NCI-H1092 treated with DMSO at 0.1 percent for 48 hours (cell line): ENCODE measurements around the gene ADAM12.
"Not testable (repeated sequence)": the region's sequence is repeated elsewhere in the genome, so short reads cannot be mapped to it uniquely, and the experiment has no call there.

ENCODE experiments used
- DNase-seq: peaks from one replicate; lab custom pipeline; 2025; lab: John Stamatoyannopoulos, UW

Gene ADAM12

DNA sequence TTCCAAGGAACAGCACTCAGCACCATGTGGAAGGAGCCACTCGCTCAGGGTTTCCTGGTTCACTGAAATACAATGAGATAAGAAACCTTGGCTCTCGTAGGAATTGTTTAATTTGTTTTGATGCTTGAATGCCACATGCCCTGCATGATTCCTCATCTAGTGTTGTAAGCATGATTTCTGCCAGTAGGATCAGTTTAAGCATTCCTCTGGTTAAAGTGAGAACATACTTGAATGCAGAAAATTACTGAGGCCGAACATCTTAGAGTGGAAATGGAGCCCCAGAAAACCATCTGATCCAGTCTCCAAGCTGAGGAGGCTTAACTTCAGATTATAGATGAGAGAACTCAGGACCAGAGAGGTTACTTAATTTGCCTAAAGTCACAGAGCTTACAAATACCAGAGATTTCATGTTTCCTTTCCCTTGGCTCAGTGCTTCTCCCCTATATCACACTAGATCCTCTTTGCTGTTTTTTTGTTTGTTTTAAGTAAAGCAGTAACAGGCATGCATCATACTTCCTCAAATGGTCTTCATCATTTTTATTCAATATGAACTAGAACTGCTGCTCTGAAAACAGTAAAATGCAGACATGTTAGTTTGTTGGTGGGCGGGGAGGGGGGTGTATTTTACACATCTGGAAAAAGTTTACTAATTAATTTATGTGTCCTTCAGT lies 125.1 kb downstream of the ADAM12 start:
- DNase-seq, result no peak

DNA sequence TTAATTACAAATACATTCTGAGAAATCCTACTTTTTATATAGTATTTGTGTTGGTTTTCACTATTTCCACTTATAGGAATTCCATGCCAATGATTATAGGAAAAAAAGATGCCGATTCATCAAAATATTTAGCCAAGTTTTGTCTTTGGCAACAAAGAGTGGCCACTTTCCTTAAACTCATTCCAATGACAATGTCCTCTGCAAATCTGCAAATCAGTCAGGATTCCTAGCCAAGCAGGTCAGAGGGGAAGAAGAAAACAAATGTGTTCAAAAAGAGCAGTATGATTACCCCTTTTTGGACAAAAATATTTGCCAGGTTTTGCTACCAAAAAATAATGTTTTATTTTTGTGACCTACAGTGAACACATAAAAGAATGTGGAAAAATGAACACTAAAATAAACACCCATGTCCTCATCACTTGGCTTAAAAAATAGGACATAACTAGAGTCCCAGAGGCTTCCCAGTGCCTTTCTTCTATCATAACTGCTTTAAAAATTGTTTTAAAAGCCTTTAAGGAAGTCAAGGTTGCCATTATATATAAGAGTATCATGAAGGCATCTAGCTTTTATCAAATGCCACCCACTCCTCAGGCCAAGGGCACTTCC lies 125.9 kb downstream of the ADAM12 start:
- DNase-seq, result no peak

DNA sequence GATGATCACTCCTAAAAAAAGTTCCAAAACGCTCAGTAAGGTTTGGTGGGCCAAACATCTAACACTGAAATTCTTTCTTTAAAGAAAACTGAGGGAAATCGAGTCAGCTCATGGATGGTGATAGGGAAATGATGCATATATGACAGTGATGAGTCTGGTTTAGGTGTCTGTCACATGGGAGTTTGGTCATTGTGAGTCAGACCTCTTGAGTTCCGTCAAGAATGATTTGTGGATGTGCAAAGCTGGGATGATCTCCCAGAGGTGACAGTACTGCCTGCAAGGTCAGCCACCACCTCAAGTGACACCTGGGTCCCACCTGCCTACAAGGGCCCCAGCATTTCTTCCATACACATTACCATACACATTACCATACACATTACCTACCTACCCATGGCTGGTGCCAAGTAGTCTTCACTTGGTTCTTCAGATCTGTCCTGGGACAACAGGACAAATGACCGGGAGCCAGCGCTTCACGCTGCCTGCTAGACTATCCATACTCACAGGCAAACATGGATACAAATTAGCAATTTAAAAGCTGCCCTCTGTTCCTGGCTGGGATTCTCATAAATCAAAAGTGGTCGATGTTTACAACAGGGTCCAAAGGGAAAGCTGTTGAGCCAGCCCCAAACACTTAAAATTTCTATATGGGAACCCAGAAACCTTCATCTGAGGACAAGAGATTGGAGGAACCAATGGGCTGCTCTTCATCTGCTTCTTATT lies 128.4 kb downstream of the ADAM12 start:
- DNase-seq, result no peak

DNA sequence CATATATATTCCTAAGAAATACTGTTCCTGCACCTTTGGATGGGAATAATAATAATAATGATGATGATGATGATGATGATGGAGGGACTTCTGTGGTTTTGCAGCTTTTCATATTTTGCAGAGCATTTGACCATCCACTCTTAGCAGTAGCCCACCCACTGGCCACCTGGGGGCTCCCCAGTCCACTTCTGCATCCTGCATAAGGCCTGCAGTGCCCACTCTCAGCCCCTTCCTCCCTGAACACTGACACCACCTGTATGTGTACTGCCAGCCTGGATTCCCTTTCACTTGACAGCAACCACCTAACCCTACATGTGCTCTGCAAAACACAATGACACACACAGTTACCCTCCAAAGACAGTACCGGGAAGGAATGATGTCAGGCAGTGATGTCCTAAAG lies 131.4 kb downstream of the ADAM12 start:
- no peak for DNase-seq

DNA sequence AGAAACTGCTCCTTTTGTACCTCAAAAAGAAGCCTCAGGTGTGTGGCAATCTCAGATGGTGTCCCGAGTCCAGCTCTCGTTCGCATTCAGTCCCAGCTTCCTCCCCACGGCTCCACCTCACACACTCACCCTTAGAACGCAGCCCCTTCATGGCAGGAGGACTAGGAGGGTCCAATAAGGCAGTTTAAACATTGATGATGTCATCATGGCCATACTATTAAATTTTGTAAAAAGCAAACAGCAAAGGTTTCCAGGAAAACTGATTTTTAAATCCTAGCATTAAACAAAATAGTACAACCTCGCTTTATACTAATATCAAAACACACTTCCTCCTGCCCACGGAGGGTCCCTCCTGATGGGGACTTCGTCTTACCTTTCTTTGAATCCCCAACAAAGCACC lies 133.0 kb downstream of the ADAM12 start:
- DNase-seq, result no peak

DNA sequence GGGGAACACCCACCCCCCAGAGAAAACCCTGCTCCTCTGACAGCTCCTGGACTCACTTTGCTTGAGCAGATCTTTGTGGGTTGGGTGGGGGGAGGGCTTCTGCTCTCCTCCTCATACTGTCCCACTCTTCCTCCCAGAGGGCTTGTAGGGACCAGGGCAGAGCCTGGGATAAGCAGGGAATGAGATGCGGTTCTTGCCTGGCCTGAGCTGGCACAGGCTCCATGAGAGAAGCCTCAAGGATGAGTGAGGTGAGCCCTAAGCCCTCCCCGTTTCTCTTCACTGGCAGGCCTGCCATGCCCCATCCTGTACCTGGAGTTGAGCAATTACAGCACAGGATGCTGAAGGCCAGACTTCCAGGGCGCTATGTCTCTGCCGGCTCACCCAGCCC lies 134.7 kb downstream of the ADAM12 start:
- DNase-seq, result no peak

DNA sequence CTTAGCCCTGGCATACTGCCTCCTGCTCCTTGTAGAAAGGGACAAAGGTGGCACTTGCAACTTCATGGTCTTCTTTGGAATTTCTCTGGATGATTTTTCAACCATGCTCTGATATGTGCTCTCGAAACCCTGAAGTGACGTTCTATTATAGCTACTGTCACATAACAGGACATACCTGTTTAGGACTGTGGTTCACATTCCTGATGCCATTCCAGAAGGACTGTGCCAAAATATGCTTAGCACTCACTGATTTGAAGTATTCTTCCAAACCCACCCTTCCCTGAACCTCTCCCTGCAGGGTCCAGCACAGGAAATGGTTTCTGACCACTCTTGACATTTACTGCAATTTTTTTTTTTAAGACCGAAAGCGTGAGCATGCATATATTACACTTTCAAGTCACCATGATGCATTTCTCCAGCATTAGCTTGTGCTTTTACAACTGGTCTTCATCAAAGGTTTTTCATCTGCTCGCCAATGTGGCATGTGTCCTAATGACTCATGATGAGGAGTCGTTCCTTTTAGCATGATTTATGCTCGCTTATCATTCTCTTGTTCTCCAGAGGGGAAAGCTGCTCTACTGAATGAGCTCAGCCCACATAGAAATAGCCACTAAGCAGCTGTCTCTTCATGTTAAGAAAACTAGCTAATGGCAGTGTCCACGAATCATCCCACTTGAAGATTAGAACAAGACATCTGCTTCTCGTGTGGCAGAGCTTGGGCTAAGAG lies 135.2 kb downstream of the ADAM12 start:
- DNase-seq, result no peak

DNA sequence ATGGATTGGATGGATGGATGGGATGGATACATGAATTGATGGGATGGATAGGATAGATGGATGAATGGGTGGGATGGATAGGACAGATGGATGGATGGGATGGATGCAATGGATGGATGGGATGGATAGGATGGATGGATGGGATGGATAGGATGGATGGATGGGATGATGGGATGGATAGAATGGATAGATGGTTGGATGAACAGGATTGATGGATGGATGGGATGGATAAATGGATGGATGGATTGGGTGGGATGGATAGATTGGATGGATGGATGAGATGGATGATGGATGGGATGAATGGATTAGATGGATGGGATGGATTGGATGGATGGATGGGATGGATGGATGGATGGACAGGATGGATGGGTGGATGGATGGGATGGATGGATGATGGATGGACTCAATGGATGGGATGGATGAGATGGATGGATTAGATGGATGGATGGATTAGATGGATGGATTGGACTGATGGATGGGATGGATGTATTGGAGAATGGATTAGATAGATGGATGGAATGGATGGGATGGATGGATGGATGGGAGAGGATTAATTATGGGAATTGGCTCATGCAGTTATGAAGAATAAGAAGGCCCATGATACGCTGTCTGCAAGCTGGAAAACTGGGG lies 136.4 kb downstream of the ADAM12 start:
- no peak for DNase-seq

DNA sequence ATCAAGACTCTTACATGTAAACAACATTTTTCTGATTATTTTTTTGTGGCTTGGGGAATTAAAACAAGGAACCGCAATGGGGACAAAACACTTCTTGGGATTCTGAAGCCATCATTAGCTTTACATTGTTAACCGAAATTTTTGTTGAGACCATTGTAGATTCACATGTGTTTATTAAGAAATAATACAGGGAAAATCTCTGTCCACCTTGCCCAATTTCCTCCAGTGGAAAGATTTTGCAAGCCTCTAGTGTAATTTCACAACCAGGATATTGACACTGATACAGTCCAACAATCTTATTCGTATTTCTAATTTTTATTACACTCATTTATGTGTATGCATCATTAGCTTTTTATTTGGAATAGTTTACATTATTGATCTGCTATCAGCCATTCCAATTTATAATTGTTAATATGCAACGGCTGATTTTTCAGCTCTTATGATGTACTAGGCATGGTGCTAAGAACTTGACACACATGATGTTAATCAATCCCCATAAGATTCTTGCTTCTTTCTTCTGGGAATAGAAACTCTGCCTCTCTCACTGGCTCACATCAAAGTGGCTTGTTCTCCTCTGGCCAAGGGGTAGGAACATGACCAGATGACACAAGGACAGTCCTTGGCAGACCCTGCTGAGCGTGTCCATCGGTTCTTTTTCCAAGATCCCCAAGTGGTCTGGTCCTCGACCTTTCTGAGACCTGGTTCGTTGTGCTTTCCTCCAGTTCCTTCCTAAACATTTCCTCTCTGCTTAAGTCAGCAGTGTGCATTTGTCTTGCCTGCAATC lies 137.6 kb downstream of the ADAM12 start:
- no peak for DNase-seq

DNA sequence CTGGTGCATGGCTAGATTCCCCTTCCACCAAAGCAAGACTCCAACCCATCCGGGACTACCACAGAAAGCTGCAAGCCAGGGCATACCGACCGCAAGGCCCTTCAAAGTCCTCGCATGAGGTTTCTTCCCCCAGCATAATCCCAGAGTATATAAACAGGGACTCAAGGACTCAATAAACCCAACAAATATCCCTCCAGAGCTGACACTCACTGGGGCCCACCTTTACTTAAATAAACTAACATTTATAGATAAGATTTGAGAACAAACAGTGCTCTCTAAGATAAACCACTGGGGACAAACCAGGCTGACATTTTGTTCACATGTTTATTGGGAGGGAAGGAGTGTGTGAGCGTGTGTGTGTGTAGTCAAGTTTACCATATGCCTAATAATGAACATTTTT lies 138.2 kb downstream of the ADAM12 start:
- no peak for DNase-seq

DNA sequence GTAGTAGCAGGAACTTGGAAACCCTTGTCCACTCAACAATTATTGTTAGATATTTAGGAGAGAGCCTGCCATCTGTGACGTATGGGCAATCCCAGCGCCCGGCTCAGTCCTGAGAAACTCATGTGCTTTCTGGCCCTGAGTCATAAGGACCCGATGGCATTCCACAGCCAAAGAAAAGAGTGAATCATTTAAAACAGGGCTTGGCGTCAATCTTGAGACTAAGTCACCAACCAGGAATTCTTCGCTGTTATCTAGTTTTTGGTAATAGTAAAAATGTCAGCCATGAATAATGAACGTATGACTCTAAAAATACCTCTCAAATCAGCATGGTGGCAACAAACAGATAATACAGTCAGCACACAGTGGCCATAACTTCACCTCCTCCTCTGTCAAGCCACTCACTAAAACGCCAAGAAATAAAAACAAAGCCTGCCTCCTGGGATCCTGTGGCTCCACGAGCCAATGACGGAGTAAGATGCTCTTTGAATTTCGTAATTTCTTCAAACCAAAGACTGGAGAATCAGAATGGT lies 140.8 kb downstream of the ADAM12 start:
- DNase-seq, result no peak

DNA sequence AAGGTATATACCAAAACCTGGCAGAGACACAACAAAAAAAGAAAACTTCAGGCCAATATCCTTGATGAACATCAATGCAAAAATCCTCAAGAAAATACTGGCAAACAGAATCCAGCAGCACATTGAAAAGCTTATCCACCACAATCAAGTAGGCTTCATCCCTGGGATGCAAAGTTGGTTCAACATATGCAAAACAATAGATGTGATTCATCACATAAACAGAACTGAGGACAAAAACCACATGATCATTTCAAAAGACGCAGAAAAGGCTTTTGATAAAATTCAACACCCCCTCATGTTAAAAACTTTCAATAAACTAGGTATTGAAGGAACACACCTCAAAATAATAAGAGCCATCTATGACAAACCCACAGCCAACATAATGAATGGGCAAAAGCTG lies 141.9 kb downstream of the ADAM12 start:
- not testable (repeated sequence) for DNase-seq

DNA sequence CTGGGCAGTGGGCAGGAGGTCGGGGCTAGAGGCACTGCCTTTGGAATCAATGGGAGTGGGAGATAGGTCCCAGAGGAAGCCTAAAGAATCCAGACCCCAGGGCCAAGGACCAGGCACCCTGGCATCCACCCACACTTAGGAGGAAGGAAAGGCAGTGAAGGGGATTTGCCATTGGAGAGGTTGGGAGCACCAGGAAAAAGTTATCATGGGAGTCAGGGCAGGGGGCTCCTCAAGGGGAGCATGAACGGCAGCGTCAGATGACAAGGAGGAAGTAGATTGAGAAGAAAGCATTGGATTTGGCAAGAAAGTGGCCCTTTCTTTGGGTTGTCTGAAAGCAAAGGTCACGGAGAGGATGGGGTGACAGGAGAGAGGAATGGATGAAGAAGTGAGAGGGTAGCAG lies 142.8 kb downstream of the ADAM12 start:
- no peak for DNase-seq

DNA sequence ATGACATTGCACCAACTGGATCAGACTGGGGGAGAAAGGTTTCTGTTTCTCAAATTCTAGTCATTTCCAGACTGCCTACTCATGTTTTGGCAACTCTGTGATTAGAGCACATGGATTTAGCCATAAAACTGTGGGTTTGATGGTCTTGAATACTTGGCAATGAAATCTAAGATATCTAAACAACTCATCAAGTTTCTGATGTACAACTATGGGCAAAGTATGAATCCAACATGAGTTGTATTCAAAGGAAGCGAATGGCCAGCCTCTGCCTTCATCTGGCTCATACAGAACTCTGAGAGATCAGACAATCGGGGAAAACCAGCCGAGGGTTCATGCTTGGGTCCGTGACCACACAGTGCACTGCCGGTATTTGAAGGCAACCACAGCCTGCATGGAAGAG lies 144.3 kb downstream of the ADAM12 start:
- no peak for DNase-seq

DNA sequence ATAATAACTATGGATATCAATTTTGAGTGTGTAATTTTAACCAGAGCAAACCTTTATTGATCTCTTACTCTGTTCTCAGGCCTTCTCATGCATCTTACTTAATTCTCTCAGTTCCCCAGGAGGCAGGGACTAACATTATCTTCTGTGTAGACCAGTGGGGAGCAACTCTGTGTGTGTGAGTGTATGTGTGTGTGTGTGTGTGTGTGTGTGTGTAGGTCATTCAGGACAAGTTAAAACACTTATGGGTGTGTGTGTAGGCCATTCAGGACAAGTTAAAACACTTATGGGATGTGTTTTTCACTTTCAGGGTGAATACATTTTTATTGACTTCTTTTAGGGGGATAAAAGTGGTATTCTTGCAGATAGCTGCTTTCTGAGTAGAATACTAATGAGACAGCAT lies 145.0 kb downstream of the ADAM12 start:
- no peak for DNase-seq

DNA sequence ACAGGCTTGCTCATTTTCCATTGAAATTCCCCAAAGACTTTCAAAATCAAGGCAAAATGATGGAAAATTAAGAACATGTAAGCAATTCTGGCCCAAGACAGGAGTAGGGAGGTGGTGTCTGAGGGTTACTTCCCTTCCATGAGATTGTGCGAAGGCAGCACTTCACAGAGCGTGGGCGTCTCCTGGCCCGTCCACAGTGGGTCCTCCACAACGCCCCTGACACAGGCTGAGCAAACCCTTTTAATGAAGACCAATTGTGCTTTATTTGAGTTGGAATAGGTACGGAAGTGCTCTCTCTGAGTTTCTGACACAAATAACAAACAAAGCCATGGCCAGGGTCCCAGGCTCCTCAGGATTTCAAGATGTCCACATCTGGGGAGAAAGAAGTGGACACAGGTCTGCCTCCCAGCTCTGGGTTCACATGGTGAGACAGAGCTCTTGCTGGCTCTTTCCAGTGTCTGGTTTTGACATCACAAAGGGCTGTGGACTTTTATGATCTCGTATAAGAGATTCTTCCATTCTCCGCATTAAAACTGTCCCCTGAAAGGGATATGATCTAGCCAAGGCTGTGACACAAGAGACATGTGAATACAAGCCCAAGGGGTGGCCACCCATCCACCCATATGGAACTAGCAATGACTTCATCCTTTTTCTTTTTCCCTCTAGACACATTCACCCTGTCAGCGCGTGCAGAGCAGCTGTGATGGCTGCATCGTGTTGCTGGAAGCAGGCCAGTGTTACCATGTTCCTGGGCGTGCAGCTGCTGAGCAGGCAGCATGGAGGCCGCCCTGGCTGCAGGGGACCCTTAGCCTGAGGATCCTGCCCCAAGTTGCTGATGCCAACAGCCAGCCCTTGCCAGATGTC lies 145.6 kb downstream of the ADAM12 start:
- peak; percentile 77 for DNase-seq

DNA sequence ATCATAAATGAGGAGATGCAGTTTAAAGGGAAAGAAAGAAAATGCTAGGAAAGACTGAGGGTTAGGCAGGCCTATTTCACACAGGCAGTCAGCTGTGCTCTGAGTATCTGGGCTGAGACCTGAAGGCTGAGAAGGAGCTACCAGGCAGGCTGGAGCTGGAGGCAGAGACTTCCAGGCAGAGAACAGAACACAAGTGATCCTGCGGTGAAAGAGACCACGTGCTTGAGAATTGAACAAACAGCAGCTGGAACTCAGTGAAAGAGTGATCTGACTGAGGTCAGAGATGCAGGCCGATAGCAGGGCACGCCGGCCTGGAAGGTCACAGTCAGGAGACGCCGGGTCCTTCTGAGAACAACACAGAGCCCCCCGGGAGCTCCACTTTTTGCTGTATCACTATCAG lies 147.8 kb downstream of the ADAM12 start:
- DNase-seq, result peak; percentile 55

DNA sequence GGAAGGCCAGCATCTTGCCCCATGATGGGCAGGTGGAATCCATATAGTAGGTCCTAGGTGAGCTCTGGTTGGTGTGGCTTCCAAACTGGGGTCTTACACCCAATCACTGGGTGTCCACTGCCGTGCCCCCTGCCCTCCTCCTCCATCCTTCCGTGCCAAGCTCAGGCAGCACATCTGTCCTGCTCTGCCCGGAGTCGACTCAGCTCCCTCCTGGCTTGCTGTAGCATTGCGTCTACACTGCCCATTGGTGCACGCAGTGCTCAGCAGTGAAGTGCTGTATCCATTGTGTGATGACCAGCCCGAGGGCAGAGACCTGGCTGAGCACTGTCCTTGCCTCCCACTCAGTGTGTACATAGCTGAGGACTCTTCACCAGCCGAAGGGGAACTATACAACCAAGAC lies 148.4 kb downstream of the ADAM12 start:
- DNase-seq, result no peak

DNA sequence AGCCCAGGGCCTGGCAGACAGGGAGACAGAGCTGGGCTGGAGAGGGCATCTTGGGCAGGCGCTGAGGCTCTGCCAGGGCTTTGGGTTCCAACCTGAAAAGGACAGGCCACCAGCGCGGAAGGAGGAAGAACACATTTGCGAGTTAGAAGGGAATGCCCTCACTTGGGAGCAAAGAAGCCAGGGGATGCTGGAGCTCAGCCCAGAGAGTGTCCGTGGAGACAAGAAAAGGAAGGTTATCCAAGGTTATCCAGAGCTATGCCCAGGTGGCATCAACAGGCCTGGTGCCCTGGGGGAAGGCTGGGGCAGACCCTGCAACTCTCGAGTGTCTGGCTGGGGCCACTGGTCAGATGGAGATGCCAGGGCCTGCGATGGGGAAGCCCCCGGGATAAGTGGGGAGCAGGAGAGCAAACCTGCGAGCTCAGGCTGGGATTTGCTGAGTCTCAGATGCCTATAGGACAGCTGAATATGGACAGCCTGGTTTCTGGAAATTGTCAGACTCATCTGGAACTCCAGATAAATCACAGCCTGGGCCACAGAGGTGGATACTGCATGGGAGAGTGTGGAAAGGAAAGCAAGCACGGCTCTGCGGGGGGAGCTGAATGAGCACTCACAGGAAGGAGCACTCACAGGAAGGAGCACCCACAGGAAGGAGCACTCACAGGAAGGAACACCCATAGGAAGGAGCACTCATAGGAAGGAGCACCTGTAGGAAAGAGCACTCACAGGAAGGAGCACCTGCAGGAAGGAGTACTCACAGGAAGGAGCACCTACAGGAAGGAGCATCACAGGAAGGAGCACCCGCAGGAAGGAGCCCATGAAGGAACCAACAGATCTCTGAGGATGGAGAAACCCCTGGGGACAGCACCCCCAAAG lies 152.1 kb downstream of the ADAM12 start:
- DNase-seq, result no peak
